ENCODE measurements around the gene DENND10.
A peak's percentile ranks its signal among the peaks of the same experiment; 100 is the strongest.
"Not testable (repeated sequence)": the region's sequence is repeated elsewhere in the genome, so short reads cannot be mapped to it uniquely, and the experiment has no call there.

DENND10 gene

DNA sequence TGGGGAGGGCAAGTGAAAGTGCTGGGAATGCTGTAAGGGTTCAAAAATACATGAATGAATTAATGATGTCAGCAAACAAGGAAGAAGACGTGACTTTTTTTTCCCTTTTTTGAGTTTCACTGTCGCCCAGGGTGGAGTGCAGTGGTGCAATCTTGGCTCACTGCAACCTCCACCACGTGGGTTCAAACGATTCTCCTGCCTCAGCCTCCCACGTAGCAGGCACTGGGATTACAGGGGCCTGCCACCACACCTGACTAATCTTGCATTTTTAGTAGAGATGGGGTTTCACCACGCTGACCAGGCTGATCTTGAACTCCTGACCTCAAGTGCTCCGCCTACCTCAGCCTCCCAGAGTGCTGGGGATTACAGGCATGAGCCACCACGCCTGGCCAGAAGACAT lies 30.0 kb downstream of the DENND10 start:
- no peak for TF ChIP-seq CTCF (IDR thresholded peaks at IDR 0.05; ENCODE audit: extremely low read depth, insufficient read depth, missing control alignments)
- in situ Hi-C loops (cut with MboI; ENCODE audit: low pct_unique_long_range_greater_than_20kb, low sequenced_read_pairs, unreplicated experiment): no loop called here
- DNase-seq (ENCODE audit: low spot score): no peak

DNA sequence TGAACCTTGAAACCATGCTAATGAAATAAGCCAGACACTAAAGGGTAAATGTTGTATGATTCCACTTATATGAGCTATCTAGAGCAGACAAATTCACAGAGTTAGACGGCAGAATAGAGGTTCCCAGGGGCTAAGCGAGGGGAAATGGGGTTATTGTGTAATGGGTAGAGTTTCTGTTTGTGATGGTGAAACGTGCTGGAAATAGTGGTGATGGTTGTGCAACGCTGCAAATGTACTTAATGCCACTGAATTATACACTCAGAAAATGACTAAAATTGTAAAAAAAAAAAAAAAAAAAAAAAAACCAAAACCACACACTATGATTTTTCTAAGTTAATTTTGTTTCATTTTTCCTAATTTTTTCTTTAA lies 31.6 kb downstream of the DENND10 start:
- no peak for TF ChIP-seq CTCF (IDR thresholded peaks at IDR 0.05; ENCODE audit: extremely low read depth, insufficient read depth, missing control alignments)
- in situ Hi-C loops (cut with MboI; ENCODE audit: low pct_unique_long_range_greater_than_20kb, low sequenced_read_pairs, unreplicated experiment): no loop called here
- DNase-seq (ENCODE audit: low spot score): no peak

DNA sequence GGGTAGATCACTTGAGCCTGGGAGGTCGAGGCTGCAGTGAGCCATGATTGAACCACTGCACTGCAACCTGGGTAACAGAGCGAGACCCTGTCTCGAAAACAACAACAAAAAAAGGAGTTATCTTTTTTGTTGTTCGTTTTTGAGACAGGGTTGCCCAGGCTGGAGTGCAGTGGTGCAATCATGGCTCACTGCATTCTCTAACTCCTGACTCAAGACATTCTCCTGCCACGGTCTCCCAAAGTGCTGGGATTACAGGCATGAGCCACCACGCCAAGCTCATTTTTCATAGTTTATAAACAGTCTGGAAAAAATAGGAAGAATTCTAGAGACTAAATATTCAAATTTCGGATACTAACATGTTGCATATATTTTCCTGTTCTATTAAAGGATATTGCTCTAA lies 32.2 kb downstream of the DENND10 start:
- in situ Hi-C loops (cut with MboI; ENCODE audit: low pct_unique_long_range_greater_than_20kb, low sequenced_read_pairs, unreplicated experiment): no loop called here
- DNase-seq (ENCODE audit: low spot score): no peak
- TF ChIP-seq CTCF (IDR thresholded peaks at IDR 0.05; ENCODE audit: extremely low read depth, insufficient read depth, missing control alignments): no peak

- in situ Hi-C loops (cut with MboI; ENCODE audit: low pct_unique_long_range_greater_than_20kb, low sequenced_read_pairs, unreplicated experiment); DNase-seq (ENCODE audit: low spot score): not testable (repeated sequence)
These were observed 34.0 kb downstream of the DENND10 start for GRCh38 chr10:119137878-119138277.

GRCh38 chr10:119138346-119139306 lies 34.7 kb downstream of the DENND10 start:
- in situ Hi-C loops (cut with MboI; ENCODE audit: low pct_unique_long_range_greater_than_20kb, low sequenced_read_pairs, unreplicated experiment): no loop called here
- DNase-seq (ENCODE audit: low spot score): no peak
- TF ChIP-seq CTCF (IDR thresholded peaks at IDR 0.05; ENCODE audit: extremely low read depth, insufficient read depth, missing control alignments): no peak

DNA sequence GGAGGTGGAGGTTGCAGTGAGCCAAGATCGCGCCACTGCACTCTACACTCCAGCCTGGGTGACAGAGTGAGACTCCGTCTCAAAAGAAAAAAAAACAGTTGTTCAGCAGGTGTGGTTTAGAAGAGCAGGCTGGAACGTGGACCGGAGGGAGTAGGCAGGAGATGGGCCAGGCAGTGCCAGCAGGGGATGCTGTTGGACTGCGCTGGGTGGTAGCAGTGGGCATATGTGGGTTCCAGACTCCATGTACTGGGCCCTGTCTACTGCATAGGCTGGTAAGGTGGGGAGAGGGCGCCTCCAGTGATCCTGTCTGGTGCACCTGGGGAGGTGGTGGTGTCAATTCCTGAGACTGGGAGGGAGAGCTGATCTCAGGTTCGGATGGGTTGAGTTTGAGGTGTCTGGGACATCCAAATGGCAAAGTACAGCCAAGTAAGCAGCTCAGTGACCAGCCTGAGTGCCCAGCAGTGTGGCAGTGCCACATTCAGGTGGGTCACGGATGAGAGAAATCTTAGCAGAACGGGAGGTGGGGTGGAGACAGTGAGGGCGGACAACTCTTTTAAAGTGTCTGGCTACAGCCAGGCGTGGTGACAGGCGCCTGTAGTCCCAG lies 35.7 kb downstream of the DENND10 start:
- TF ChIP-seq CTCF (IDR thresholded peaks at IDR 0.05; ENCODE audit: extremely low read depth, insufficient read depth, missing control alignments): peak; percentile 65
- in situ Hi-C loops (cut with MboI; ENCODE audit: low pct_unique_long_range_greater_than_20kb, low sequenced_read_pairs, unreplicated experiment): no loop called here
- no peak for DNase-seq (ENCODE audit: low spot score)

DNA sequence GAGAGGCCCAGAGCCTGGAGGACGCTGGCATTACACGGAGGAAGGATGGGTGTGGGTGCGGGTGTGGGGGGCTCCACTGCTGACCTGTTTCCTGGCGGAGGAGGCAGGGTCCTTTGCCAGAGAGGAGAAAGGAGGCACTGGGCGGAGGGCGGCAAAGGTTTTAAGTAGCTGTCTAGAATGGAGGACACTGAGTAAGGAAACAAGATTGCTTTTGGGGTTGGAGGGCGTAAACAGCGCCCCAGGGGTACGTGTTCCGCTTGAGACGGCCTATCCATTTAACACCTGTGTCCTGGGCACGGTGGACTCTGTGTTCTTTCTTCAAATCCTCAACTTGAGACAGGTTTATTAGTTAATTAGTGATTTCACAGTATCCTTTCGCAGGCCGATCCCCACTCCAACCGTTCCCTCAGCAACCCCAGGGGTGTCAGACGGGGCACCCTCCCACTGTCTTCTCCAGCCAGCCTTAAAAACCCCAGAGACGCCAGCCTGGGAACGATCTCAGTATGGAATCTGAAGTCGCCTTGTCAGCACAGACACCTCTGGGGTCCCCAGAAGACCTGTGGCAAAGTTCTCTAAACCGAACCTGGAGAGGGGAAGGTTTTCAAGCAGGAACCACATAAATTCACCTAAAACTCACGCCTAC lies 36.8 kb downstream of the DENND10 start:
- no peak for TF ChIP-seq CTCF (IDR thresholded peaks at IDR 0.05; ENCODE audit: extremely low read depth, insufficient read depth, missing control alignments)
- in situ Hi-C loops (cut with MboI; ENCODE audit: low pct_unique_long_range_greater_than_20kb, low sequenced_read_pairs, unreplicated experiment): no loop called here
- DNase-seq (ENCODE audit: low spot score): no peak

Data from GM13977 (cell line).